GM19397 (cell line): ENCODE data around the gene ZBTB48.
"Not testable (repeated sequence)": the region's sequence is repeated elsewhere in the genome, so short reads cannot be mapped to it uniquely, and the experiment has no call there.

ENCODE experiments used
- ATAC-seq: cut with Tn5 transposase; IDR thresholded peaks from one replicate; pipeline ENCODE4 v1.9.1; 2021; ENCODE audit warnings: mild to moderate bottlenecking, moderate library complexity; ENCODE audit not compliant: unreplicated experiment

The ZBTB48 gene

GRCh38 chr1:6631058-6631457, 51.3 kb downstream of the ZBTB48 start:
- no peak for ATAC-seq

DNA sequence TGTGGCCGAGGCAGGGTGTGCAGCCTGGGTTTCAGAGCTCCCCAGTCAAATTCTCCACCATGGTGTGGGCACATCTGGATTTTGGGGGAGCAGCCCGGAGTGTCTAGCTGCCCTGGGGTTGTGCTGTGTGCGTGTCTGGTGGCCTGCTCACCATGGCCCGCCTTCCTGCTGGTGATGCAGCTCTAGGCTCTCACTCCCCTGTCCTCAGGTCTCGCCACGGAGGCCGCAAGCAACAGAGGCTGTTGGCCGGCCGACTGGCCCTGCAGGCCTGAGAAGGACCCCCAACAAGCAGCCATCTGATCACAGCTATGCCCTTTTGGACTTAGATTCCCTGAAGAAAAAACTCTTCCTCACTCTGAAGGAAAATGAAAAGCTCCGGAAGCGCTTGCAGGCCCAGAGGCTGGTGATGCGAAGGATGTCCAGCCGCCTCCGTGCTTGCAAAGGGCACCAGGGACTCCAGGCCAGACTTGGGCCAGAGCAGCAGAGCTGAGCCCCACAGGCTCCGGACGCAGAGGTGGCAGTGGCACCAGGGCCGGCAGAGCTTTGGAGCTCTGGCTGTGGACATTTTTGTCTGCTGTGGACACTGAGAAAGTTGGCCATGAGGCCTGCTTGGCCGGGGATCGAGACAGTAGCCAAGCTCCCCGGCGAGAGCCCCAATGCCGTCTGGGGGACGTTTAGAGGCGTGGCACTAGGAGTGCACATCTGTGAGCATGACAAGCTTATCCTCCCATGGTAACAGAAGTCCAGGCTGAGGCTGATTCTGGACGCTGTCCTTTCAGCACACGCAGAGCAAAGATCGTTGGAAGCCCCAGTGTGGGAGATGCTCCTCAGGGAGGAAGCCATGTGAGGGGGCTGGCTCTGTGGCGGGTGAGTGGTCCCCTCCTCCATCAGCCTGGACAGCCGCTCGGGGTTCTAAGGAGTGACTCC, 53.1 kb downstream of the ZBTB48 start:
- ATAC-seq = no peak

DNA sequence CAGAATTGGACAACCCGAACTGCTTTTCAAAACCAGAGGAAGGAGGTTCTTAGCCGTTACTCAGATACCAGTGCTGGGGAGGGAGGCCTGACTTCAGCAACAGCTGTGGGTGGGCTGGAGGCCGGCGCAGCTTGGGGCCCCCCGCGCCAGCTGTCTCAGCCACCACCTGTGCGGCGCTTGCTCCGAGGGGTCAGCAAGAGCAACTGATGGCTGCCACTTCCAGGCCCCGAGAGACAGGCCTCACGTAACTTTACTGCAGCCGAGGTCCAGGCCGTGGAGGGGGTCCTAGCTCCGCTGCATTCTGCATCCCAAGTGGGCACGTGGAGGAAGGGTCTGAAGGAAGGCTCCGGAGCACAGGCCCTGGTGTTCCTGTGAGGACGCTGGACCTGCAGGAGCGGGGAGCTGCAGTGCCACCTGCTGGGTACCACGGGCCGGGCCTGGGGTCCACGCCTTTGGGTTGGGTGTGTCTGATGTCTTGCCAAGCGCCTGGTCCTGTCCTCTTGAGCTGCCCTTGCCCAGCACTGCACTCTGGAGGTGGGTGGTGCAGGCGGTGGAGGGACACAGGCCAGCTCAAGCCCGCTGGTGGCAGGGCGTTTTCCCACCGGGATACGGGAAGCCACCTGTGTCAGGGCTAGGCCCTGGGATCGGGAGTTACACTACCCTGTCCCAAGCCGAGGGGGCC, 54.7 kb downstream of the ZBTB48 start:
- no peak for ATAC-seq

- no peak for ATAC-seq
These were observed 55.5 kb downstream of the ZBTB48 start for GRCh38 chr1:6635161-6635909.

- ATAC-seq = no peak
These were observed 56.3 kb downstream of the ZBTB48 start for GRCh38 chr1:6635910-6636760.

- ATAC-seq = not testable (repeated sequence)
These were observed 57.0 kb downstream of the ZBTB48 start for GRCh38 chr1:6636778-6637177.

GRCh38 chr1:6637770-6638169, 58.0 kb downstream of the ZBTB48 start:
- ATAC-seq = no peak

DNA sequence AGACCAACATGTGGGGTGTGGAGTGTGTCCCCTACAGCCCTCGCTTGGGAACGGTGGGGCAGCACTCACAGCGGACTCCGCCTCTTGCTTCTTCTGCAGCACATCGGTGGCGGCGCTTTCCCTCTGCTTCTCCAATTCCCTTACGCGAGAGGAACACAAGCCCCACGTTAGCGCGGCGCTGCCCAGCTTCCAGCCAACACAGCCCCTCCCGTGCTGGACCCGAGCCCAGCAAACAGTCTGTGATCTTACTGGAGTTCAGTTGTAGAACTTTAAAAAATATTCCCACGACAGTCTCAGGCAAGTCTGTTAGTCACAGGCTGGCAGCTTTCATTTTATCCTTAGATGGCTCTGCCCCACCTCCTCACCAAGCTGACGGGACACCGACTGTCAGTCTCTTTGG, 58.4 kb downstream of the ZBTB48 start:
- no peak for ATAC-seq
